Raji (cell line): ENCODE measurements around the gene PIP5K1B.

Experiments
- POLR2A ChIP-seq: IDR thresholded peaks from 2 replicates; pipeline ENCODE4 v1.6.1; 2011; ENCODE audit warnings: low read depth, low read length, control low read depth; ENCODE audit not compliant: insufficient read depth

PIP5K1B gene

GRCh38 chr9:68942790-68943189 lies 237.8 kb downstream of the PIP5K1B start:
- TF ChIP-seq POLR2A, result no peak

- no peak for TF ChIP-seq POLR2A
These were observed 242.0 kb downstream of the PIP5K1B start for GRCh38 chr9:68947015-68947414.

DNA sequence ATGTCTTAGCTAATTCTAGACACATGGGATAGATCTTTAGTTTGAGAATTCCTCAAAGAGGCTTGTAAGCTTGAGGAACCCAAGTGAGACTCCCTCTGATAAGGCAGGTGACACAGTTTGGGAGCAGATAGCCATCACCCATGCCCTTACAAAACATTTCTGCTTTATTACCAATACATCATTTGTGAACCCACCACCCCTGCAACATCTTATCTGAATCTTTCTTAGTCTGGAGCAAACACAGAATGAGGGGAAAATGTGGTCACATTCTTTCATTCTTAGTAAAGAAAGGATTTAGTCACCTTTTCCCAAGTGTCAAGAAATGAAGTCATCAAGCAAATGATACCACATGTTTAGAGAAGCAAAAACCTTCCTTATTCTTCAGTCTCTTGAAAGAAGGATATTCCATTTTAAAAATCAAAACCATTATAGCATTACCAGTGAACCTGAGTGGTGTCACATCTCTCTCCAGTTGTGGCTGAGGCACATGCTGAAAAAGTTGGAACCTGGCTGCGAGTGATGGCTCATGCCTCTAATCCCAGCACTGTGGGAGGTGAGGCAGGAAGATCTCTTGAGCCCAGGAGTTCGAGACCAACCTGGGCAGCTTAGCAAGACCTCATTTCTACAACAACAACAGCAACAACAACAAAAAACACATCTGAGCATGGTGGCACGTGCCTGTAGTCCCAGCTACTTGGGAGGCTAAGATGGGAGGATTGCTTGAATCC lies 243.0 kb downstream of the PIP5K1B start:
- TF ChIP-seq POLR2A, result no peak

DNA sequence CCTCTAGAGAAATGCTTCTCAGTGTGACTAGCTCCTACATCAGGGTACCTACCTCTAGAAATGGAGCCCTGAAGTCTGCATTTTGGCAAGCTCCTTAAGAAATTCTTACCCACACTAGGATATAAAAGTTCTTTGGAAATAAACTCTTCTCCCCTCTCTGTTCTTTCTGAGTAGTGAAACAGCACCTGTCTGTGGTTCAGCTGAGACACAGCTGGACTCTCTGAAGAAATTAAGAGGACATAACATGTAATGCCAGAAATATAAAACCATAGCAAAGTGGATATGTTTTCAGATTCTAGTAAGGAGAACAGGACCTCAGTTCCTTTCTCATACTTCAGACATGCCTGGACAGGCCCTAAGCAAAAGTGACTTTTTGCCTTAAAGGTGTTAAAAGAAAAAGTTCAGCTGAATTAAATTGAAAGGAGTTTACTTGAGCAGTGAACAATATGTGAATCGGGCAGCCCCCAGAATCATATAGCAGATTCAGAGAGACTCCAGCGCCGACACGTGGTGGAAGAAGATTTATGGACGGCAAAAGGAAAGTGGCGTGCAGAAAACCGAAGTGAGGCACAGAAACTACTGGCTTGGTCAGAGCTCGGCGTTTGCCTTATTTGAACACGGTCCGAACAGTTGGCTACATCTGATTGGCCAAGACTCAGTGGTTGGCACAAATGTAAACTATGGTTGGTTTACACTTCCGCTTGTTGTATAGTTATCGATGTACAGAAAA lies 244.4 kb downstream of the PIP5K1B start:
- TF ChIP-seq POLR2A, result no peak

GRCh38 chr9:68950188-68950587 lies 245.1 kb downstream of the PIP5K1B start:
- no peak for TF ChIP-seq POLR2A

- TF ChIP-seq POLR2A, result no peak
These were observed 245.6 kb downstream of the PIP5K1B start for GRCh38 chr9:68950689-68951088.

DNA sequence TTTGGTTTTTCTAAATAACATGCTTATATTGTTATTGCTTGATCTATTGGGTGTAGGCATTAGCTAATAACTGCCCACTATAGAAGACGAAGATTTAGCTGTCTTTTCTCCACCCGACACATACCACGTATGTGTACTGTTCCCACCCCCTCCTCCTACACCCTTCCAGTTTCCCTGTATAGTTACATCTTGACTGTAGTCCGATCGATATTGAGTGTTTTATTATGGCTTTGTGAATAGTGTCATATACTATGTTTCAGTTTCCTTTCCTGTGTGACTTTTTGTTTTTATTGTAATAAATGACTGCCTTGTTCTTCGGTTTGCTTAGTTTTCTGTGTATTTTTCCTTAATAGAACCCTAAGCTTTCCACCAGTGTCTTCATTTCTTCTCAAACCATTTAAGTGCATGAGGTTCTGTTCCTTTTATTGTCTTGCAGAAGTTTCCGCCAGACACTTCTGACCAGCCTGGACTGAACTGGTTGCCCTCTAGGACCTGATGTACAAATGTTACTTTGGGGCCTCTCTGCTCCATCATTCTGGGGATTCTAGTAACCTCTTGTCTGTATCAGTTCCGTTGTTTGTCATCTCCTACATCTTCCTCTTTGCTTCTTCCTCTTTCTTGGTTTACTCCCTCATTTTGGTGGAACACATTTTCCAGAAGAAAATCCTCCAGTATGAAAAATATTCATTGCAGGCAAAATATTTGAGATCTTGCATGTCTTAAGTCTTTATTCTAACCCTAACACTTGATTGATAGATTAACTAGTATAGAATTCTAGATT lies 247.0 kb downstream of the PIP5K1B start:
- TF ChIP-seq POLR2A, result no peak

DNA sequence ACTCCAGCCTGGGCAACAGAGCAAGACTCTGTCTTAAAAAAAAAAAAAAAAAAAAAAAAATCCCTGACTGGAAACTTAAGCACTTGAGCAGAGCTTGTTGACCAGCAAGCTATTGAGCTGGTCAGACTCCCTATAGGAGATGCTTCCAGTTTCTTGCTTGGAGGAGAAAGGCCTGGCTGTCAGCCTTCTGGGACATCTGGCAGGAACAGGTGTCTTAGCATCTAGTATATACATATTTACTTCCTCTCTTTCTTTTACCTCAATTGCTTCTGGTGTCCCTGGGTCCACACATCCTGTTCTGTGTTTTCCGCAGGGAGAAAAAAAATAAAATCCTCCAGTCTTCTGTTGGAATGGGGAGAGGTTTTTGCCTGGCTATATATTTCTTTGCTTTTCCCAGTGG lies 248.7 kb downstream of the PIP5K1B start:
- no peak for TF ChIP-seq POLR2A

DNA sequence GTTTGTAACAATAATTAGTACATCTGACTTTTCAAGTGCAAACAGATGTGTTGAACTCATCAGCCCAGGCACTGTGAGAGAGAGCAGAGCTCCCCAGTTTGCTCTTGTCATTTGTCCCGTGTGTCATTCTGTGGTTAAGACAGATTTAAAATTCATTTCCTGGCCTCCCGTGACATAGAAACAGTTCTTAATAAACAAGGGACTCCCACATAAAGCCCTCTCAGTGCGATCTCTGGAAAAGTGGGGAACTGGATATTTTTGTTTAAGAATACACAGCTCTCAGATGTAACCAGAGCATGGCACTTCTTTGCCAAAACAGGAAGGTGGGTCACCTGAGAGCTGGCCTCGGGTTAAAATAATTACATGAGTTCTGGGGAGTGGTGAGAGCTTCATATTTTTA lies 250.3 kb downstream of the PIP5K1B start:
- TF ChIP-seq POLR2A, result no peak

- TF ChIP-seq POLR2A, result no peak
These were observed 252.4 kb downstream of the PIP5K1B start for GRCh38 chr9:68957479-68957878.

DNA sequence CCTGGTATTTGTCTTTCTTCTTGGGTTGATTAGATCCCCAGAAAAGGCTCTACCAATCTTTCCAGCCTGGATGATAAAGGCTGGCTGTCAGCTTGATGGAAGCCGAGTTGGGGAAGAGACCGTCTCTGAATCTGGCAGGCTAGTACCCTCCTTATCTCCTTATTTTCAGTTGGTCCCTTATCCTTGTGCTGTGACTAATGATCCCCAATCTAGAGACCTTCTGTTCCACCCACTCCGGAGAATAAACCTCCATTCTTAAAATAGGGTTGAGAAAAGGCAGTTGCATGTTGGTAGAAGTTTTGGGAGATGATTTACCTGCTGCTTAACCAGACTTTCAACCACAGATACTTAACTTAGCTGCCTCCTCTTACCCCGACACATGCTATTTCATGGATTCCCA lies 256.5 kb downstream of the PIP5K1B start:
- no peak for TF ChIP-seq POLR2A

GRCh38 chr9:68963416-68963815 lies 258.4 kb downstream of the PIP5K1B start:
- TF ChIP-seq POLR2A, result no peak

DNA sequence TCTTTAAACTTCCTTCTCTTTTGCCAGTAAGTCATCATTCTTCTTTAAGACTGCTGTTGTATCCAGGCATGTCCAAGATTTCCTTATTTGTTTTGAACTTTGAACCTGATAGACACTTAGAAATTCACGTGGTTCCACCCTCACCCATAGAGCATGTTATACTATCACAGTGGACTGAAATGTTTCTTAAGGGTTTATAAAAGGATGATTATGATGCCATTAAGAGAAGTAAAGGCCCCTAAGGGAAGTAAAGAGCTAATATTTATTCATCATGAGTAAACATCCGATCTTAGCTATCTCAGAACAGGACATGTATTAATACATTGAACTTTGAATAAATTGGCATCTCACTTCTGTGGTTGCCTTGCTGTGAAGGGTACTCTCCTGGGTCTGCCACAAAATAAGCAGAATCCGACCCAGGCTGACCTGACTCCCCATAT lies 259.1 kb downstream of the PIP5K1B start:
- TF ChIP-seq POLR2A, result no peak

DNA sequence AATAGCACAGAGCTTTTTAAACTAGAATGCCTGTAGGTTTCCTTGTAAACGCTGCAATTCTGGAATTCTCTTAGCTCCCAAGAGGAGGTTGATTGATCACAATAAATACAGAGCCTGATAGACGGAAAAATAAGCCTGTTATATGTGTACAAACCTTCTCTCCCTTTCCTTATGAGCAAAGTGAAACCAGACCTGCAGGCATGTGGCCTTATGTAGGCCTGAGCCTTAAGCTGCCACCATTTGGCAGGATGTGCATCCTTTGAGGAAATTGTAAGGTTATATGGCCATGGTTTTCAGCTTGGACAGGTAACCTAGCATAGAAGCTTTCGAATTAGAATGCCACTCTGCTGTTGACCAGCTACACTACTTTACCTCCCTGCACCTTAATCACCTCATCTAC lies 259.7 kb downstream of the PIP5K1B start:
- TF ChIP-seq POLR2A, result no peak

DNA sequence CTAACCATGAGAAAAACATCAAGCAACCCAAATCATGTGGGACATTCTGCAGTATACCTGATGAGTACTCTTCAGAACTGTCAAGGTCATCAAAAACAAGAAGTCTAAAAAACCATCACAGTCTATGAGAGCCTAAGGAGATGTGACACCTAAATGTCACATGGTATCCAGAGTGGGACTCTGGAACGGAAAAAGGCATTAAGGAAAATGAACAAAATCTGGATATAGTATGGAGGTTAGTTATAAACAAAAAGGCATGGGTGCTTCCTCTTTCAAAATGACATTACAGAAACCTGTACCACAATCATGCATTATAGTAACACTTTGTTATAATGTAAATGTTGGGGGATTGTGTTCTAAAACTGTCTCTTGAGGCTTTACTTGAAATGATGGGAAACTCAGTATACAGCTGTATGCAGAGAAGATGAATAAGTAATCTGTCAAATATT lies 261.5 kb downstream of the PIP5K1B start:
- TF ChIP-seq POLR2A, result no peak

DNA sequence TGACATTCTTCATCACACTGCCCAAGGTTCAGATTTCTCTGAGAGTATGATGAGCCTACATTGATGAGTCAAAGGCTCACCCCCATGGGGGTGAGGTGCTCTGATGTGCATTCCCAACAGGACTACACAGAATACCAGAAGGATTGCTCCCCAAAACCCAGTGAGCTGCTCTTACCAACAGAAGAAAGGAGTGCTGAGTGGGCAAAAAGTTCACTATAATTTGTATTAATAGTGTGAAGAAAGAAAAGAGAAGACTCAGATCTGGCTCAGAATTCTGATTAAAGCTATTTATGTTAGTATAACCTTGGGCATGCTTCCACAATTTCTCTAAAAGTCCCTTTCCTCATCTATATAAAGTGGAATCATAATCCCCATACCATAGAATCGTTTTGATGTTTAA lies 262.8 kb downstream of the PIP5K1B start:
- no peak for TF ChIP-seq POLR2A
